ENCODE measurements around the gene DNAAF5. TPM values are rescaled to one million over a fixed set of nuclear protein-coding genes. Genes with fewer than 3 reads are reported as not detected.
A peak's percentile ranks its signal among the peaks of the same experiment; 100 is the strongest.

Gene DNAAF5
- polyA plus RNA-seq, 1 experiment: 12.6 TPM

DNA sequence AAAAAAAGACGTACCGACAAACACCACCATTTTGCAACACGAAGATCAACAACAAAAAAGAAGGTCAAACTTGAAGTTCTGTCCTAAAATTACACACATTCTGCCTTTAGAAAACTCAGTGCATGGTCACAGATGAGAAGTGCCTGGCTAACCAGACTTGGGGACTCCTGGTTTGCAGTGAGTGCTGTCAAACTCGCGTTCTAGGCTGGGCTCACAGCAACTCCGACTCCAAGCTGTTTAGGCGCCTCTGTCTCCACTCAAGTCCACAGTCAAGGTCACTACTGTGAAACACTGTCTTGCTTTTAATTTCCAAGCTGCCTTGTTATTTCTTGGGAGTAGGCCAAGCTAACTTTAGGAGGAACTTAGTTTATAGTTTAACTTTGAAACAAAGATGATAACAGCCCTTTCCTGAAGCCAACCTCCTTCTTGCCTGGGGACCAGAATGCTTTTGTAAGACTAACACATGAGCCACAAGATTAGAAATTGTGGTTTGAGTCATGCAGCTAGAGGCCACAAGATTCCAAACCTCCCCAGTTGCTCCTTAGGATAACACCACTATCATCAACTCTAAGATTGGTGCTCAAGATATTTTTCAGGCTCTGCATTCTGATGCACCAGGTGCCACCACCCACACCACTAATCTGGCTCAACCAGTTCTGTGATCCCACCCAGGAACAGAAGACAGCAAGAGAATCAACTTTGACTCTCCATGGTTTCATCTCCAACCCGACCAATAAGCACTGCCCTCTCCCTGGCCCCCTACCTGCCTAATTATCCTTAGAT lies 1.1 kb upstream of the DNAAF5 start:
- H3K27me3 ChIP-seq (ENCODE audit: control insufficient read depth, insufficient read depth, low read length): no peaks in the 10 kb centered on the region
- DNase-seq (ENCODE audit: low read depth, low spot score): no peak
- CTCF ChIA-PET: interaction anchor here (0.7 kb wide), 1 partner anchor 394 kb away, joined by 4 read pairs; no protein-coding TSS in a partner anchor
- POLR2A ChIA-PET: no interaction called here
- TF ChIP-seq, protein P1, sequence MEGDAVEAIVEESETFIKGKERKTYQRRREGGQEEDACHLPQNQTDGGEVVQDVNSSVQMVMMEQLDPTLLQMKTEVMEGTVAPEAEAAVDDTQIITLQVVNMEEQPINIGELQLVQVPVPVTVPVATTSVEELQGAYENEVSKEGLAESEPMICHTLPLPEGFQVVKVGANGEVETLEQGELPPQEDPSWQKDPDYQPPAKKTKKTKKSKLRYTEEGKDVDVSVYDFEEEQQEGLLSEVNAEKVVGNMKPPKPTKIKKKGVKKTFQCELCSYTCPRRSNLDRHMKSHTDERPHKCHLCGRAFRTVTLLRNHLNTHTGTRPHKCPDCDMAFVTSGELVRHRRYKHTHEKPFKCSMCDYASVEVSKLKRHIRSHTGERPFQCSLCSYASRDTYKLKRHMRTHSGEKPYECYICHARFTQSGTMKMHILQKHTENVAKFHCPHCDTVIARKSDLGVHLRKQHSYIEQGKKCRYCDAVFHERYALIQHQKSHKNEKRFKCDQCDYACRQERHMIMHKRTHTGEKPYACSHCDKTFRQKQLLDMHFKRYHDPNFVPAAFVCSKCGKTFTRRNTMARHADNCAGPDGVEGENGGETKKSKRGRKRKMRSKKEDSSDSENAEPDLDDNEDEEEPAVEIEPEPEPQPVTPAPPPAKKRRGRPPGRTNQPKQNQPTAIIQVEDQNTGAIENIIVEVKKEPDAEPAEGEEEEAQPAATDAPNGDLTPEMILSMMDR (IDR thresholded peaks at IDR 0.05; ENCODE audit: low read depth, low read length): no peak
- H3K4me3 ChIP-seq (ENCODE audit: low read depth, low read length): no peak overlapping the region; the same call in 1 of the 2 replicates
- H3K27ac ChIP-seq (ENCODE audit: low read depth, low read length): peak overlapping the region; percentile 11
- H3K9me3 ChIP-seq (ENCODE audit: control insufficient read depth, insufficient read depth, low read length): peaks cover 23% of the 10 kb centered on the region

DNA sequence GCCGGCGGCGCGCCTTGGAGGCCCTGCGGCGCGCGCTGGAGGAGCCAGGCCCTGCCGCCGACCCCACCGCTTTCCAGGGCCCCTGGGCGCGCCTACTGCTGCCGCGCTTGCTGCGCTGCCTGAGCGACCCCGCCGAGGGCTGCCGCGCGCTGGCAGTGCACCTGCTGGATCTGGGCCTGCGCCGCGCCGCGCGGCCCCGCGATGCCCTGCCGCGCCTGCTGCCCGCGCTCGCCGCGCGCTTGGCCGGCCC lies 280 bp downstream of the DNAAF5 start:
- no peak for DNase-seq (ENCODE audit: low read depth, low spot score)
- ChIA-PET POLR2A (no interaction called here), CTCF (no interaction called here)
- H3K27me3 ChIP-seq (ENCODE audit: control insufficient read depth, insufficient read depth, low read length): no peaks in the 10 kb centered on the region
- peak overlapping the region; percentile 68 for H3K4me3 ChIP-seq (ENCODE audit: low read depth, low read length)
- no peak overlapping the region for H3K27ac ChIP-seq (ENCODE audit: low read depth, low read length)
- H3K9me3 ChIP-seq (ENCODE audit: control insufficient read depth, insufficient read depth, low read length): peaks cover 23% of the 10 kb centered on the region
- TF ChIP-seq, protein P1 (IDR thresholded peaks at IDR 0.05; ENCODE audit: low read depth, low read length): no peak

DNA sequence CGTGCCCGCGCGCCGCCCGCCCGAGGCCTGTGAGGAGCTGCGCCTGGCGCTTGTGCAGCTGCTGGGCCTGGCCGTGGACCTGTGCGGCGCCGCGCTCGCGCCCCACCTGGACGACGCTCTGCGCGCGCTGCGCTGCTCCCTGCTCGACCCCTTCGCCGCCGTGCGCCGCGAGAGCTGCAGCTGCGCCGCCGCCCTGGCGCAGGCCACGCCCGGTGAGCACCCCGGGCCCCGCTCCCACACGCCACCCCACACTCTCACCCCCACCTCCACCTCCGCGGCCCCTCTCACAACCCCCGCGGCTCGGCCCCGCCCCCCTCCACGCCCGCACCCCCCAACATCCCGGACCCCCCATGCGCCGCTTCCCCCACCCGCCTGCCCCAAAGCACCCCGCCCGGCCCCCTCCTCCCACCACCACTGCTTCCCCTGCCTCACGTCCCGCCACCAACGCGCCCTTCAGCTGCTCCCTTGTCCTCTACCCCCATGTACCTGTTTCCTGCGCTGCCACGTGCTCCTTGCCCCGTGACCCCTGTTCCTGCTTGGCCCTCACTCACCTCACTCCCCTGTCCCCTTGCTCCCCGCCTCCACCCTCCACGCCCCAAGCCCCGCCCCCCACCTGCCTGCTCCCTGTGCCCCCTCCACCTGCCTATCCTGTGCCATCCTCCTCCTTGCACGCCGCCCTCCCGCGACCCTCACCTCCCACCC lies 756 bp downstream of the DNAAF5 start, which contains the start of gene PRKAR1B:
PRKAR1B (minus strand) TSS at position 178 of the 702 bp plus-strand sequence. CDS start 15,776 bp downstream, outside the sequence.
- TF ChIP-seq, protein P1 (IDR thresholded peaks at IDR 0.05; ENCODE audit: low read depth, low read length): no peak
- peaks cover 23% of the 10 kb centered on the region for H3K9me3 ChIP-seq (ENCODE audit: control insufficient read depth, insufficient read depth, low read length)
- peak within 1 kb of the TSS; percentile 39 for H3K27ac ChIP-seq (ENCODE audit: low read depth, low read length)
- peak within 1 kb of the TSS; percentile 68 for H3K4me3 ChIP-seq (ENCODE audit: low read depth, low read length)
- no peaks in the 10 kb centered on the region for H3K27me3 ChIP-seq (ENCODE audit: control insufficient read depth, insufficient read depth, low read length)
- ChIA-PET CTCF (no interaction called here), POLR2A (interaction anchor here (0.7 kb wide), 1 partner anchor 470 kb away, joined by 6 read pairs; no protein-coding TSS in a partner anchor)
- no peak for DNase-seq (ENCODE audit: low read depth, low spot score)

DNA sequence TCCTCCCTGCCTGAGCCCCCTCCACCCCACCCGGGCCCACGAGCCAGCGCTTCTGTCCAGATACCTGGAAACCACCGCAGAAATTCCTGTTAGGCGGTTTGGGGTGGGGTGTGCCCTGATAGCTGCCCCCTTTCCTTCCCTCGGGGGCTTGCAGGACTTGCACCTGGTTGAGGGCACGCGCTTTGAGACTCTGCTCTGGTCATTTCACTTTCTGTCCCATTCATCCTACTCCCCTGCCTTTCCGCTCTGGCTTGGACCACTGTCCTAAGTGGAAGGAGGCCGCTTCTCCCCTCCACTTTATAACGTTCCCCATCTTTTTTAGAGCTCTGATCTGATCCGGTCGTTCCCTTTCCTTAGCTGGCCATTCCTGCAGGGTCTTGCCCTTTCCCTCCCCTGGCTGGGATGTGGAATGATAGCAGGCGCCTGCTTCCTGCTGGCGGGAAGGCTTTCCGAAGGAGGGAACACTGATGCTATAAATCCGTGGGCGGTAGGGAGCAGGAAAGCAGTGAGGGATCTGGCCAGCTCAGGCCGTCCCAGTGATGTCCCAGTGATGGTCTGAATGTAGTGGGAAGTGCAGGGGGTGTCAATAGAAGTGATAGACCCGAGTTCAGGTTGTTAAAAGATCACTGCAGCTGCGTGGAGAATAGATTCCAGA lies 1.4 kb downstream of the DNAAF5 start:
- DNase-seq (ENCODE audit: low read depth, low spot score): no peak
- ChIA-PET CTCF (interaction anchor here (0.7 kb wide), 1 partner anchor 416 kb away, joined by 3 read pairs; no protein-coding TSS in a partner anchor), POLR2A (interaction anchor here (0.7 kb wide), 1 partner anchor 470 kb away, joined by 6 read pairs; no protein-coding TSS in a partner anchor)
- TF ChIP-seq, protein P1 (IDR thresholded peaks at IDR 0.05; ENCODE audit: low read depth, low read length): peak; percentile 16; the same call in 1 of the 2 replicates
- Histone ChIP-seq H3K27me3 (ENCODE audit: control insufficient read depth, insufficient read depth, low read length) (no peaks in the 10 kb centered on the region), H3K27ac (ENCODE audit: low read depth, low read length) (no peak overlapping the region), H3K9me3 (ENCODE audit: control insufficient read depth, insufficient read depth, low read length) (peaks cover 16% of the 10 kb centered on the region), H3K4me3 (ENCODE audit: low read depth, low read length) (peak overlapping the region; percentile 68)

Measured in AG04450 (cell line).